DMS53 treated with DMSO at 0.1 percent for 48 hours (cell line): ENCODE data around the gene NECTIN2.
"Not testable (repeated sequence)": the region's sequence is repeated elsewhere in the genome, so short reads cannot be mapped to it uniquely, and the experiment has no call there.

Experiments
- DNase-seq: peaks from one replicate; lab custom pipeline; 2025; ENCODE audit not compliant: unreplicated experiment; lab: John Stamatoyannopoulos, UW

Gene NECTIN2

GRCh38 chr19:44882063-44882462 is 36.0 kb downstream of the NECTIN2 start:
- DNase-seq = no peak

- DNase-seq = not testable (repeated sequence)
Observed at GRCh38 chr19:44882619-44883397, 36.7 kb downstream of the NECTIN2 start.

GRCh38 chr19:44883922-44884321 is 37.8 kb downstream of the NECTIN2 start:
- no peak for DNase-seq

DNA sequence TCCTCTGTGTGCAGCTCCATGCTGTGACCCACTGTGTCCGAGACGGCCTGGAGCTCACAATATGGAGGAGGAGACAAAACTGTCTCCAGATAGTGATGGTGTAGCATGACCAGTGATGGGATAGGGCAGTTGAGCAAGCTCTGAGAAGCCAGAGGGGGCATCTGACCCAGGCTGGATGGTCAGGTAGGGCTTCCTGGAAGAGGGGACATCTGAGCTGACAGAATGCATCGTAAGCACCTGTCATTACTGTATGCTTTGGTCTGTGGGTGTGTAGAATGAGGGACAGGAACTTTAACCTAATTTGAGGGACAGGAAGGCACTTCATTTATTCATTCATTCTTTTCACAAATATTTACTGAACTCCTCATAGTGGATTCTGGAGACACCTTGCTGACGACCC is 38.5 kb downstream of the NECTIN2 start:
- no peak for DNase-seq

DNA sequence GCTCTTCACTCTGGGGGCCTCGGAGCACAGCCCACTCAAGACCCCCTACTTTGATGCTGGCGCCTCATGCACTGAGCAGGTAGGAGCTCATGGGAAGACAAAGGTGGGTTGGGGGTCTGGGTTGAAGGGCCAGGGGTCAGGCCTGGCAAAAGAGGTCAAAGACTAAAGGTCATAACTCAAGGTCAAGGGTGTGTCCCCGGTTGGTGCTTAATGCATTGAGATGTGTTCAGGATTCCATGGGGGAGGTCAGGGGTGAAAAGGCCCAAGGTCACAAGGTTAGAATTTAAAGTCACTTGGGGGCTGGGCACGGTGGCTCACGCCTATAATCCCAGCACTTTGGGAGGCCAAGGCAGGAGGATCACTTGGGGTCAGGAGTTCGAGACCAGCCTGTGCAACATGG is 40.0 kb downstream of the NECTIN2 start:
- DNase-seq = no peak

- no peak for DNase-seq
Observed at GRCh38 chr19:44887648-44888047, 41.6 kb downstream of the NECTIN2 start.

GRCh38 chr19:44888335-44888734 is 42.2 kb downstream of the NECTIN2 start:
- DNase-seq = not testable (repeated sequence)

DNA sequence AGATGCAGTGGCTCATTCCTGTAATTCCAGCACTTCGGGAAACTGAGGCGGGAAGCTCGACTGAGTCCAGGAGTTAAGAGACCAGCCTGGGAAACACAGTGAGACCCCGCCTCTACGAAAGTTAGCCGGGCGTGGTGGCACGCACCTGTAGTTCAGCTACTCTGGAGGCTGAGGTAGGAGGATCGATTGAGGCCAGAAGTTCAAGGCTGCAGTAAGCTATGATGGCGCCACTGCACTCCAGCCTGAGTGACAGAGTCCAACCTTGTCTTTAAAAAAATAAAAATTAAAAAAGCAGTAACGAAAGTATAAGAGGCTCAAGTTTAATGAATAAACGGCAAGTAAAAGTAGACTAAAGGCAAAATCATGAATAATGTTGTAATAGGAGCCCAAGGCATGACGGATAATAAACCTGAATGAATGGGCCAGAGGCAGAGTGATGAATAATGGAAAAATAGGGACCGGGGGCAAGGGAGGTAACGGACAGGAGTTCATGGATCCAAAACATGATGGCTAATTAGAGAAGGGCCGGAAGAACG is 43.8 kb downstream of the NECTIN2 start:
- no peak for DNase-seq

GRCh38 chr19:44890366-44891015 is 44.4 kb downstream of the NECTIN2 start:
- peak; percentile 99 for DNase-seq

DNA sequence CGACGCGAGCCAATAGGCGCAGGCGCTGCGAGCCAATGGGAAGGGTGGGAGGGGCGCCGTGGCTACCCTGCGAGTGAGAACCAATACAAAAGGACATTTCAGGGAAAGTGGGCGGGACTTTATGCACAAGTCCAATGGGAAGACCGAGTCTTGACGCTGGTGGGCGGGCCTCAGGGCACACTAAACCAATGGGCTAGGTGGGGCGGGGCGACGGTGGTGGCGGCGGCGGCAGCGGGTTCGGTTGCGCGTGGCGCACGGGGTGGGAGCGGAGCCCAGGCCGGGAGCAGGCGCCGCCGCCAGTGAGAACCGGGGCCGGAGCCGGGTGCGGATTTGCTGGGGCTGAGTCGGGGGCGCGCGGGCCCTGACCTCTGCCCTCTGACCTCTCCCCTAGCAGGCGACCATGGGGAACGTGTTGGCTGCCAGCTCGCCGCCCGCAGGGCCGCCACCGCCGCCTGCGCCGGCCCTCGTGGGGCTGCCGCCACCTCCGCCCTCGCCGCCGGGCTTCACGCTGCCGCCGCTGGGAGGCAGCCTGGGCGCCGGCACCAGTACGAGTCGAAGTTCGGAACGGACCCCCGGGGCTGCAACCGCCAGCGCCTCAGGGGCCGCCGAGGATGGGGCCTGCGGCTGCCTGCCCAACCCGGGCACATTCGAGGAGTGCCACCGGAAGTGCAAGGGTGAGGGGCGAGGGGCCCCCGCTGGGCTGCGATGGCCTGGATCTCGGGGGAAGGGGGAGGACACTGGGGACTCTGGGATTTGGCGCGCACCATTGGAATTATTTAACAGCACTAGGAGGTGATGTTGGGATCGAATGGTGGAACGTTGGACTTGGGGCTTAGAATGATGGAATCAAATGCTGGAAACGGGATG is 45.2 kb downstream of the NECTIN2 start, which contains the start of gene TOMM40:
Gene TOMM40, plus strand, starts transcription at position 239 of the 867 bp plus-strand sequence. Its CDS starts 162 bp downstream, at position 401.
- DNase-seq = peak; percentile 99

DNA sequence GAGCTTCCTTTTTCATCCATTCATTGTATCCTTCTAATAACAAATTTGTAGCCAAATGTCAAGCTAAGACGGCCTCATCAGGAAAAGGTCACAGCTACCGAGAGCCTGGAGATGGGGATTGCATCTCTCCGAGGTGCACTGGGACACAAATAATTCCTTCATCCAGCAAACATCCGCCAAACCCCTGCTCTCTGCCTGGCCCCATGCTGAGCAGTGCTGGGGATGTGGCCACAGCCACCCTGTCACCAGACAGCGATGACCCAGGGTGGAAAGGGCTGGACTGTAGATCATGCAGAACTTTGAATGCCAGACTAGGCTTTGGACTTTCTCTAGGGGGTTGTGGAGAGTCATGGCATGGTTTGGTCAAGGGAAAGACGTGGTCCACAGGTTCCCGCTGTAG is 46.8 kb downstream of the NECTIN2 start:
- DNase-seq = no peak

GRCh38 chr19:44893332-44894051 is 47.4 kb downstream of the NECTIN2 start:
- no peak for DNase-seq

- no peak for DNase-seq
Observed at GRCh38 chr19:44894052-44894400, 47.9 kb downstream of the NECTIN2 start.

DNA sequence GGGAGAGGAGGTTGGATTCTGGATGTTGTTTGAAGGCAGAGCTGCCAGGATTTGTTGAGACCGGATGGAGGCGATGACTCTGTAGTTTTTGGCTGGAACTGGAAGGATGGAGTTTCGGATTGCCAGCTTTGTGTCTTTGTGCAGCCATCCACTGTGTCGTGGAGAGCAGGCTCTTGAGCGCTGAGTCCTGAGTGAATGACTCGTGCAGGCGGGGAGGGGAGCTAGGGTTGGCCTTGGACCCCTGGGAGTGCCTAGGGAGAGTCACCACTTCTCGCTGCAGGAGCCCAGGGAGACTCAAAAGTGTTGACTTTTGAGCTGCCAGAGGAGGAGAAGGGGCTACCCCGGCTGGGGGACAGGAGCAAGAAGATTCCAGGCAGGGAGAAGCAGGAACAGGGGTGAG is 48.8 kb downstream of the NECTIN2 start:
- no peak for DNase-seq

GRCh38 chr19:44897835-44898234 is 51.7 kb downstream of the NECTIN2 start:
- no peak for DNase-seq

DNA sequence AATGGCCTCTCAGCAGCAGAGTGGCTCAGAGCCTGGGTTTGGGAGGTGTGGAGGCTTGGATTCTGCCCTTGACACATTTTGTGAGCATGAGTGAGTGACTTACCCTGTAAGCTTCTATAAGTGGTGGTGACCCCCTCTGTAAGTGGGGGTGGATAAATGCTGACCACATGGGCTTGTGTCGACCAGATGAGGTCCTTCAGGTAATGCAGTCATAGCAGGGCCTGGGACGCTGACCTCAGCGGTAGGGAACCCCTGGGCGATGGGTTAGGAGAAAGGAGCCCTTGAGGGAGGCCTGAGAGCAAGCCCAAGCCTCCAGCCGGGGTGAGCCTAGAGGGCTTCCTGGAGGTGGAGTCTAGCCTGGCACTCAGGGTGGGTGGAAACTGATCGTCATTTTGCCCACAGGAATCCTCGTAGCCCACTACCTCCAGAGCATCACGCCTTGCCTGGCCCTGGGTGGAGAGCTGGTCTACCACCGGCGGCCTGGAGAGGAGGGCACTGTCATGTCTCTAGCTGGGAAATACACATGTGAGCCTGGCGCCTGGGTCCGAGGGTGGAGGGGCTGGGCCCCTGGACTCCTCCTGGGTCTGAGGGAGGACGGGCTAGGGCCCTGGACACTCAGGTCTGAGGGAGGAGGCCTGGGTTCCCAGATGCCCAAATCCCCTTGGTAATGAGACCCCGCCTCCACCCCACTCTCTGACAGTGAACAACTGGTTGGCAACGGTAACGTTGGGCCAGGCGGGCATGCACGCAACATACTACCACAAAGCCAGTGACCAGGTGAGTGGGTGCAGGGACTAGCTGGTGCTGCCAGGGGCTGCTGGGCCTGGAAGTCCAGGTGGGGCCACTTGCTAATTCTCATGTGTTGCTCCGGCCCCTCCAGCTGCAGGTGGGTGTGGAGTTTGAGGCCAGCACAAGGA is 54.5 kb downstream of the NECTIN2 start:
- no peak for DNase-seq

DNA sequence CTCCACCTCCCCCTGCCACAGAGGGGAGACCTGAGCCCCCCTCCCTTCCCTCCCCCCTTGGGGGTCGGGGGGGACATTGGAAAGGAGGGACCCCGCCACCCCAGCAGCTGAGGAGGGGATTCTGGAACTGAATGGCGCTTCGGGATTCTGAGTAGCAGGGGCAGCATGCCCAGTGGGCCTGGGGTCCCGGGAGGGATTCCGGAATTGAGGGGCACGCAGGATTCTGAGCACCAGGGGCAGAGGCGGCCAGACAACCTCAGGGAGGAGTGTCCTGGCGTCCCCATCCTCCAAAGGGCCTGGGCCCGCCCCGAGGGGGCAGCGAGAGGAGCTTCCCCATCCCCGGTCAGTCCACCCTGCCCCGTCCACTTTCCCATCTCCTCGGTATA is 57.1 kb downstream of the NECTIN2 start:
- DNase-seq = no peak

DNA sequence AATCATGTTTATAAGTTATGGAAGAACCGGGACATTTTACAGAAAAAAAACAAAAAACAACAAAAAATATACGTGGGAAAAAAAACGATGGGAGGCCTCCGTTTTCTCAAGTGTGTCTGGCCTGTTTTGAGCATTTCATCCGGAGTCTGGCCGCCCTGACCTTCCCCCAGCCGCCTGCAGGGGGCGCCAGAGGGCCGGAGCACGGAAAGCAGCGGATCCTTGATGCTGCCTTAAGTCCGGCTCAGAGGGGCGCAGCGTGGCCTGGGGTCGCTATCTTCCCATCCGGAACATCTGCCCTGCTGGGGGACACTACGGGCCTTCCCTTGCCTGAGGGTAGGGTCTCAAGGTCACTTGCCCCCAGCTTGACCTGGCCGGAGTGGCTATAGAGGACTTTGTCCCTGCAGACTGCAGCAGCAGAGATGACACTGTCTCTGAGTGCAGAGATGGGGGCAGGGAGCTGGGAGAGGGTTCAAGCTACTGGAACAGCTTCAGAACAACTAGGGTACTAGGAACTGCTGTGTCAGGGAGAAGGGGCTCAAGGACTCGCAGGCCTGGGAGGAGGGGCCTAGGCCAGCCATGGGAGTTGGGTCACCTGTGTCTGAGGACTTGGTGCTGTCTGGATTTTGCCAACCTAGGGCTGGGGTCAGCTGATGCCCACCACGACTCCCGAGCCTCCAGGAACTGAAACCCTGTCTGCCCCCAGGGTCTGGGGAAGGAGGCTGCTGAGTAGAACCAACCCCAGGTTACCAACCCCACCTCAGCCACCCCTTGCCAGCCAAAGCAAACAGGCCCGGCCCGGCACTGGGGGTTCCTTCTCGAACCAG is 57.7 kb downstream of the NECTIN2 start:
- peak; percentile 30 for DNase-seq
